ENCODE measurements around the gene PARP8. TPM values are rescaled to one million over a fixed set of nuclear protein-coding genes. Genes with fewer than 3 reads are reported as not detected.

PARP8 gene
- total RNA-seq, 1 experiment from 2014 or later: 23.2 TPM

- no peak for ATAC-seq
- no peaks in the 10 kb centered on the region for H3K9me3 Mint-ChIP-seq
- H3K27ac Mint-ChIP-seq: no peak overlapping the region
- POLR2A ChIA-PET: no interaction called here
- CTCF ChIA-PET: no interaction called here
- peaks cover 15% of the 10 kb centered on the region for H3K36me3 Mint-ChIP-seq
- no peaks in the 10 kb centered on the region for H3K4me1 Mint-ChIP-seq
- no peak overlapping the region for H3K4me3 Mint-ChIP-seq
- DNase-seq (ENCODE audit: low spot score): no peak
- no peak for TF ChIP-seq ZBTB43 (CRISPR knock-in tag; IDR thresholded peaks at IDR 0.05)
- no peak for TF ChIP-seq ZNF281 (CRISPR knock-in tag; IDR thresholded peaks at IDR 0.05)
- no peak for TF ChIP-seq E2F4 (CRISPR knock-in tag; IDR thresholded peaks at IDR 0.05; ENCODE audit: borderline replicate concordance, low read depth)
- TF ChIP-seq IRF2 (CRISPR knock-in tag; IDR thresholded peaks at IDR 0.05; ENCODE audit: borderline replicate concordance, low read depth): no peak
- no peak for TF ChIP-seq STAT6 (CRISPR knock-in tag; conservative IDR thresholded peaks at IDR 0.05; ENCODE audit: low read depth)
- no peaks in the 10 kb centered on the region for H3K27me3 Mint-ChIP-seq (ENCODE audit: low read depth)
These were observed 156.3 kb downstream of the PARP8 start for GRCh38 chr5:50822761-50823160.

GRCh38 chr5:50823568-50823967, 157.1 kb downstream of the PARP8 start:
- no peak for ATAC-seq
- POLR2A ChIA-PET: no interaction called here
- no peaks in the 10 kb centered on the region for H3K27me3 Mint-ChIP-seq (ENCODE audit: low read depth)
- H3K4me1 Mint-ChIP-seq: no peaks in the 10 kb centered on the region
- DNase-seq (ENCODE audit: low spot score): no peak
- H3K27ac Mint-ChIP-seq: no peak overlapping the region
- H3K4me3 Mint-ChIP-seq: no peak overlapping the region
- no peaks in the 10 kb centered on the region for H3K9me3 Mint-ChIP-seq
- CTCF ChIA-PET: no interaction called here
- H3K36me3 Mint-ChIP-seq: peaks cover 21% of the 10 kb centered on the region
- no peak for TF ChIP-seq ZSCAN18 (CRISPR knock-in tag; IDR thresholded peaks at IDR 0.05)
- no peak for TF ChIP-seq MAX (CRISPR knock-in tag; IDR thresholded peaks at IDR 0.05)
- no peak for TF ChIP-seq ZNF317 (CRISPR knock-in tag; IDR thresholded peaks at IDR 0.05; ENCODE audit: borderline replicate concordance, low read depth)
- TF ChIP-seq EMX1 (CRISPR knock-in tag; IDR thresholded peaks at IDR 0.05): no peak
- TF ChIP-seq ARID4B (CRISPR knock-in tag; IDR thresholded peaks at IDR 0.05; ENCODE audit: borderline replicate concordance): no peak
- TF ChIP-seq NR1H2 (CRISPR knock-in tag; IDR thresholded peaks at IDR 0.05): no peak
- no peak for TF ChIP-seq ZNF138 (CRISPR knock-in tag; conservative IDR thresholded peaks at IDR 0.05)
- TF ChIP-seq ETV6 (CRISPR knock-in tag; IDR thresholded peaks at IDR 0.05): no peak
- TF ChIP-seq OVOL2 (CRISPR knock-in tag; IDR thresholded peaks at IDR 0.05; ENCODE audit: borderline replicate concordance): no peak
- no peak for TF ChIP-seq IRF1 (CRISPR knock-in tag; IDR thresholded peaks at IDR 0.05)
- TF ChIP-seq NFYB (CRISPR knock-in tag; conservative IDR thresholded peaks at IDR 0.05; ENCODE audit: low read depth): no peak
- no peak for TF ChIP-seq E2F5 (CRISPR knock-in tag; IDR thresholded peaks at IDR 0.05)
- no peak for TF ChIP-seq PRRX2 (CRISPR knock-in tag; IDR thresholded peaks at IDR 0.05)
- no peak for TF ChIP-seq FOXP1 (CRISPR knock-in tag; IDR thresholded peaks at IDR 0.05; ENCODE audit: borderline replicate concordance)
- no peak for TF ChIP-seq NFE2L1 (CRISPR knock-in tag; IDR thresholded peaks at IDR 0.05)

All from WTC11 (cell line).